HEK293 (cell line): ENCODE data around the gene TNIK.

Experiments used
- PRDM1 ChIP-seq: fragments of 450-650 bp; formaldehyde crosslinking; IDR thresholded peaks from 2 replicates; pipeline ENCODE4; 2016; ENCODE audit warnings: missing biosample characterization, missing genetic modification characterization
- ZNF223 ChIP-seq: fragments of 450-650 bp; formaldehyde crosslinking; IDR thresholded peaks from 2 replicates; pipeline ENCODE4 v1.5.1; 2016; ENCODE audit warnings: missing biosample characterization, missing genetic modification characterization
- ZNF549 ChIP-seq: fragments of 450-650 bp; IDR thresholded peaks from 2 replicates; pipeline ENCODE4 v1.5.1; 2018; ENCODE audit warnings: missing biosample characterization, missing genetic modification characterization, mild to moderate bottlenecking, inconsistent platforms, moderate library complexity
- TF ChIP-seq, protein P1 (sequence below): fragments of 450-650 bp; formaldehyde crosslinking; IDR thresholded peaks from 2 replicates; pipeline ENCODE4 v1.5.1; 2016; ENCODE audit warnings: missing biosample characterization, missing genetic modification characterization
- TF ChIP-seq, protein P2 (sequence below): fragments of 450-650 bp; formaldehyde crosslinking; conservative IDR thresholded peaks from 2 replicates; pipeline ENCODE4 v1.5.1; 2016; ENCODE audit warnings: low read depth, missing biosample characterization, missing genetic modification characterization
- TF ChIP-seq, protein P3 (sequence below): fragments of 450-650 bp; formaldehyde crosslinking; IDR thresholded peaks from 2 replicates; pipeline ENCODE4 v1.5.1; 2016; ENCODE audit warnings: missing biosample characterization, missing genetic modification characterization
- TF ChIP-seq, protein P4 (sequence below): fragments of 450-650 bp; IDR thresholded peaks from 2 replicates; pipeline ENCODE4 v1.5.1; 2018; ENCODE audit warnings: missing biosample characterization, missing genetic modification characterization
- TF ChIP-seq, protein P5 (sequence below): sonication (generic); formaldehyde crosslinking; IDR thresholded peaks from 2 replicates; pipeline ENCODE4 v1.8.1; 2022; ENCODE audit warnings: mild to moderate bottlenecking, moderate library complexity, missing genetic modification reagents

DNA sequence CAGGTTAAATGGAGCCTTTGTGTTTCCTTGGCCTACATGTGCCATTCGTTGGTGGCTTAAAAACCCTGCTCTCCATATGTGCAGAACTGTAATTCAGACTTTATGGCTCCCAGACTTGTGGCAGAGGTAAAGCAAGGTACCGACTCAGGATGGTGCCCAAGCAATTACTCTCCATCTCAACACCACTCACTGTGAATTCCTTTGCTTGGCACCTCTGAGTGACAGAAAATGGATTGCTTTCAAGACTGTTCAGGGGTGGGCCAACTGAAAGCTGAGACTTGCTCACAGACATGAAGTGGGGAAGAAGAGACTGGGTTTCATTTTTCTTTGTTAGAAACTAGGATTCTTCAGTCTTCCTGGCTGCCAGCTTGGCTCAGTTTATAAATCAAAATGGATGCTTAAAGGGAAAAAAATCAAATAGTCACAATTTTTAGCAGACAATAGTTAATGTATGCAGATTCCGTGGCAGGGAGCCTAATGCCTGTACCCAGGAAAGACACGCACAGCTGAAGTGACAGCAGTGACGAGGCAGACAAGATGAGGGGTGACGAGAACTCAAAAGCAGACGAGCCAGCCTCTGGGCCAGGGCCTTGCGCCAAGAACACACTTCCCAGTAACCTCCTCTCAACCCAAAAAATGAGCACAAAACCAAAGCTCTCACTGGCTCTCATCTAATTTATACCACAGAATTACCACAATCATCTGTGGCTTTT is 225.8 kb downstream of the TNIK start:
- TF ChIP-seq, protein P1, sequence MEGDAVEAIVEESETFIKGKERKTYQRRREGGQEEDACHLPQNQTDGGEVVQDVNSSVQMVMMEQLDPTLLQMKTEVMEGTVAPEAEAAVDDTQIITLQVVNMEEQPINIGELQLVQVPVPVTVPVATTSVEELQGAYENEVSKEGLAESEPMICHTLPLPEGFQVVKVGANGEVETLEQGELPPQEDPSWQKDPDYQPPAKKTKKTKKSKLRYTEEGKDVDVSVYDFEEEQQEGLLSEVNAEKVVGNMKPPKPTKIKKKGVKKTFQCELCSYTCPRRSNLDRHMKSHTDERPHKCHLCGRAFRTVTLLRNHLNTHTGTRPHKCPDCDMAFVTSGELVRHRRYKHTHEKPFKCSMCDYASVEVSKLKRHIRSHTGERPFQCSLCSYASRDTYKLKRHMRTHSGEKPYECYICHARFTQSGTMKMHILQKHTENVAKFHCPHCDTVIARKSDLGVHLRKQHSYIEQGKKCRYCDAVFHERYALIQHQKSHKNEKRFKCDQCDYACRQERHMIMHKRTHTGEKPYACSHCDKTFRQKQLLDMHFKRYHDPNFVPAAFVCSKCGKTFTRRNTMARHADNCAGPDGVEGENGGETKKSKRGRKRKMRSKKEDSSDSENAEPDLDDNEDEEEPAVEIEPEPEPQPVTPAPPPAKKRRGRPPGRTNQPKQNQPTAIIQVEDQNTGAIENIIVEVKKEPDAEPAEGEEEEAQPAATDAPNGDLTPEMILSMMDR (tag by site-specific recombination), result no peak
- TF ChIP-seq, protein P2, sequence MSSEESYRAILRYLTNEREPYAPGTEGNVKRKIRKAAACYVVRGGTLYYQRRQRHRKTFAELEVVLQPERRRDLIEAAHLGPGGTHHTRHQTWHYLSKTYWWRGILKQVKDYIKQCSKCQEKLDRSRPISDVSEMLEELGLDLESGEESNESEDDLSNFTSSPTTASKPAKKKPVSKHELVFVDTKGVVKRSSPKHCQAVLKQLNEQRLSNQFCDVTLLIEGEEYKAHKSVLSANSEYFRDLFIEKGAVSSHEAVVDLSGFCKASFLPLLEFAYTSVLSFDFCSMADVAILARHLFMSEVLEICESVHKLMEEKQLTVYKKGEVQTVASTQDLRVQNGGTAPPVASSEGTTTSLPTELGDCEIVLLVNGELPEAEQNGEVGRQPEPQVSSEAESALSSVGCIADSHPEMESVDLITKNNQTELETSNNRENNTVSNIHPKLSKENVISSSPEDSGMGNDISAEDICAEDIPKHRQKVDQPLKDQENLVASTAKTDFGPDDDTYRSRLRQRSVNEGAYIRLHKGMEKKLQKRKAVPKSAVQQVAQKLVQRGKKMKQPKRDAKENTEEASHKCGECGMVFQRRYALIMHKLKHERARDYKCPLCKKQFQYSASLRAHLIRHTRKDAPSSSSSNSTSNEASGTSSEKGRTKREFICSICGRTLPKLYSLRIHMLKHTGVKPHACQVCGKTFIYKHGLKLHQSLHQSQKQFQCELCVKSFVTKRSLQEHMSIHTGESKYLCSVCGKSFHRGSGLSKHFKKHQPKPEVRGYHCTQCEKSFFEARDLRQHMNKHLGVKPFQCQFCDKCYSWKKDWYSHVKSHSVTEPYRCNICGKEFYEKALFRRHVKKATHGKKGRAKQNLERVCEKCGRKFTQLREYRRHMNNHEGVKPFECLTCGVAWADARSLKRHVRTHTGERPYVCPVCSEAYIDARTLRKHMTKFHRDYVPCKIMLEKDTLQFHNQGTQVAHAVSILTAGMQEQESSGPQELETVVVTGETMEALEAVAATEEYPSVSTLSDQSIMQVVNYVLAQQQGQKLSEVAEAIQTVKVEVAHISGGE, result no peak
- no peak for TF ChIP-seq ZNF549 (tag by site-specific recombination)
- TF ChIP-seq, protein P3, sequence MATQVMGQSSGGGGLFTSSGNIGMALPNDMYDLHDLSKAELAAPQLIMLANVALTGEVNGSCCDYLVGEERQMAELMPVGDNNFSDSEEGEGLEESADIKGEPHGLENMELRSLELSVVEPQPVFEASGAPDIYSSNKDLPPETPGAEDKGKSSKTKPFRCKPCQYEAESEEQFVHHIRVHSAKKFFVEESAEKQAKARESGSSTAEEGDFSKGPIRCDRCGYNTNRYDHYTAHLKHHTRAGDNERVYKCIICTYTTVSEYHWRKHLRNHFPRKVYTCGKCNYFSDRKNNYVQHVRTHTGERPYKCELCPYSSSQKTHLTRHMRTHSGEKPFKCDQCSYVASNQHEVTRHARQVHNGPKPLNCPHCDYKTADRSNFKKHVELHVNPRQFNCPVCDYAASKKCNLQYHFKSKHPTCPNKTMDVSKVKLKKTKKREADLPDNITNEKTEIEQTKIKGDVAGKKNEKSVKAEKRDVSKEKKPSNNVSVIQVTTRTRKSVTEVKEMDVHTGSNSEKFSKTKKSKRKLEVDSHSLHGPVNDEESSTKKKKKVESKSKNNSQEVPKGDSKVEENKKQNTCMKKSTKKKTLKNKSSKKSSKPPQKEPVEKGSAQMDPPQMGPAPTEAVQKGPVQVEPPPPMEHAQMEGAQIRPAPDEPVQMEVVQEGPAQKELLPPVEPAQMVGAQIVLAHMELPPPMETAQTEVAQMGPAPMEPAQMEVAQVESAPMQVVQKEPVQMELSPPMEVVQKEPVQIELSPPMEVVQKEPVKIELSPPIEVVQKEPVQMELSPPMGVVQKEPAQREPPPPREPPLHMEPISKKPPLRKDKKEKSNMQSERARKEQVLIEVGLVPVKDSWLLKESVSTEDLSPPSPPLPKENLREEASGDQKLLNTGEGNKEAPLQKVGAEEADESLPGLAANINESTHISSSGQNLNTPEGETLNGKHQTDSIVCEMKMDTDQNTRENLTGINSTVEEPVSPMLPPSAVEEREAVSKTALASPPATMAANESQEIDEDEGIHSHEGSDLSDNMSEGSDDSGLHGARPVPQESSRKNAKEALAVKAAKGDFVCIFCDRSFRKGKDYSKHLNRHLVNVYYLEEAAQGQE (tag by site-specific recombination), result no peak
- TF ChIP-seq PRDM1, result no peak
- TF ChIP-seq, protein P4, sequence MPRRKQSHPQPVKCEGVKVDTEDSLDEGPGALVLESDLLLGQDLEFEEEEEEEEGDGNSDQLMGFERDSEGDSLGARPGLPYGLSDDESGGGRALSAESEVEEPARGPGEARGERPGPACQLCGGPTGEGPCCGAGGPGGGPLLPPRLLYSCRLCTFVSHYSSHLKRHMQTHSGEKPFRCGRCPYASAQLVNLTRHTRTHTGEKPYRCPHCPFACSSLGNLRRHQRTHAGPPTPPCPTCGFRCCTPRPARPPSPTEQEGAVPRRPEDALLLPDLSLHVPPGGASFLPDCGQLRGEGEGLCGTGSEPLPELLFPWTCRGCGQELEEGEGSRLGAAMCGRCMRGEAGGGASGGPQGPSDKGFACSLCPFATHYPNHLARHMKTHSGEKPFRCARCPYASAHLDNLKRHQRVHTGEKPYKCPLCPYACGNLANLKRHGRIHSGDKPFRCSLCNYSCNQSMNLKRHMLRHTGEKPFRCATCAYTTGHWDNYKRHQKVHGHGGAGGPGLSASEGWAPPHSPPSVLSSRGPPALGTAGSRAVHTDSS, result no peak
- TF ChIP-seq, protein P5, sequence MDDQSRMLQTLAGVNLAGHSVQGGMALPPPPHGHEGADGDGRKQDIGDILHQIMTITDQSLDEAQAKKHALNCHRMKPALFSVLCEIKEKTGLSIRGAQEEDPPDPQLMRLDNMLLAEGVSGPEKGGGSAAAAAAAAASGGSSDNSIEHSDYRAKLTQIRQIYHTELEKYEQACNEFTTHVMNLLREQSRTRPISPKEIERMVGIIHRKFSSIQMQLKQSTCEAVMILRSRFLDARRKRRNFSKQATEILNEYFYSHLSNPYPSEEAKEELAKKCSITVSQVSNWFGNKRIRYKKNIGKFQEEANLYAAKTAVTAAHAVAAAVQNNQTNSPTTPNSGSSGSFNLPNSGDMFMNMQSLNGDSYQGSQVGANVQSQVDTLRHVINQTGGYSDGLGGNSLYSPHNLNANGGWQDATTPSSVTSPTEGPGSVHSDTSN (CRISPR knock-in tag), result no peak
- no peak for TF ChIP-seq ZNF223 (tag by site-specific recombination)
